ENCODE data around the gene MFAP2.

MFAP2 gene

DNA sequence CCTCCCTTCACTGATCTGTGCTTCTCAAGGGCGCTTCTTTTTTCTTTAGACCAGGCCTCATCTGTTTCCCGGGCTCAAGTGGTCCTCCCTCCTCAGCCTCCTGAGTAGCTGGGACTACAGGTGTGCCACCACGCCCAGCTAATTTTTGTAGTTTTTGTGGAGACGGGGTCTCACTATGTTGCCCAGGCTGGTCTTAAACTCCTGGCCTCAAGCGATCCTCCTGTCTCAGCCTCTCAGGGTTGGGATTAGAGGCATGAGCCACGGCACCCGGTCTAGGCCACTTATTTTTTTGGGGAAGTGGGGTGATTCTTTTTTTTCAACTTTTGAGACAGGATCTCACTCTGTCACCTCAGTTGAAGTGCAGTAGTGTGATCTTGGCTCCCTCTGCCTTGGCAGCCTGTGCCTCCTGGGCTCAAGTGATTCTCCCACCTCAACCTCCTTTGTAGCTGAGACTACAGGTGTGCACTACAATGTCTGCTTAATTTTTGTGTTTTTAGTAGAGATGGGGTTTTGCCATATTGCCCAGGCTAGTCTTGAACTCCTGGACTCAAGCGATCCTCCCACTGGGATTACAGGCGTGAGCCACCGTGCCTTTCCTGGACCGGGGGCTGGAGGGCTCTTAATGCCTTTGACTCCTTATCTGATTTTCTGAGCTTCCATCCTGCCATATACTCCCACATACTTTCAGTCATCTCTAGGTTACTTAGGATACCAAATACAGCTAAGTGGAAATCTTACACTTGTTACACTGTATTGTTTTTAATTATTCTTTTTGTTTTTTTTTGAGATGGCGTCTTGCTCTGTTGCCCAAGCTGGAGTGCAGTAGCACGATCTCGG lies 18.9 kb downstream of the MFAP2 start:
- TF ChIP-seq, protein P1, sequence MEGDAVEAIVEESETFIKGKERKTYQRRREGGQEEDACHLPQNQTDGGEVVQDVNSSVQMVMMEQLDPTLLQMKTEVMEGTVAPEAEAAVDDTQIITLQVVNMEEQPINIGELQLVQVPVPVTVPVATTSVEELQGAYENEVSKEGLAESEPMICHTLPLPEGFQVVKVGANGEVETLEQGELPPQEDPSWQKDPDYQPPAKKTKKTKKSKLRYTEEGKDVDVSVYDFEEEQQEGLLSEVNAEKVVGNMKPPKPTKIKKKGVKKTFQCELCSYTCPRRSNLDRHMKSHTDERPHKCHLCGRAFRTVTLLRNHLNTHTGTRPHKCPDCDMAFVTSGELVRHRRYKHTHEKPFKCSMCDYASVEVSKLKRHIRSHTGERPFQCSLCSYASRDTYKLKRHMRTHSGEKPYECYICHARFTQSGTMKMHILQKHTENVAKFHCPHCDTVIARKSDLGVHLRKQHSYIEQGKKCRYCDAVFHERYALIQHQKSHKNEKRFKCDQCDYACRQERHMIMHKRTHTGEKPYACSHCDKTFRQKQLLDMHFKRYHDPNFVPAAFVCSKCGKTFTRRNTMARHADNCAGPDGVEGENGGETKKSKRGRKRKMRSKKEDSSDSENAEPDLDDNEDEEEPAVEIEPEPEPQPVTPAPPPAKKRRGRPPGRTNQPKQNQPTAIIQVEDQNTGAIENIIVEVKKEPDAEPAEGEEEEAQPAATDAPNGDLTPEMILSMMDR (IDR thresholded peaks at IDR 0.05; ENCODE audit: borderline replicate concordance, control extremely low read depth, extremely low read depth, insufficient read depth, missing control alignments): no peak
- in situ Hi-C loops (cut with MboI; ENCODE audit: low sequenced_read_pairs, unreplicated experiment): loop anchor here (10.0 kb wide), 1 partner anchor 83 kb away; no protein-coding TSS in a partner anchor
- DNase-seq (ENCODE audit: low spot score): no peak

DNA sequence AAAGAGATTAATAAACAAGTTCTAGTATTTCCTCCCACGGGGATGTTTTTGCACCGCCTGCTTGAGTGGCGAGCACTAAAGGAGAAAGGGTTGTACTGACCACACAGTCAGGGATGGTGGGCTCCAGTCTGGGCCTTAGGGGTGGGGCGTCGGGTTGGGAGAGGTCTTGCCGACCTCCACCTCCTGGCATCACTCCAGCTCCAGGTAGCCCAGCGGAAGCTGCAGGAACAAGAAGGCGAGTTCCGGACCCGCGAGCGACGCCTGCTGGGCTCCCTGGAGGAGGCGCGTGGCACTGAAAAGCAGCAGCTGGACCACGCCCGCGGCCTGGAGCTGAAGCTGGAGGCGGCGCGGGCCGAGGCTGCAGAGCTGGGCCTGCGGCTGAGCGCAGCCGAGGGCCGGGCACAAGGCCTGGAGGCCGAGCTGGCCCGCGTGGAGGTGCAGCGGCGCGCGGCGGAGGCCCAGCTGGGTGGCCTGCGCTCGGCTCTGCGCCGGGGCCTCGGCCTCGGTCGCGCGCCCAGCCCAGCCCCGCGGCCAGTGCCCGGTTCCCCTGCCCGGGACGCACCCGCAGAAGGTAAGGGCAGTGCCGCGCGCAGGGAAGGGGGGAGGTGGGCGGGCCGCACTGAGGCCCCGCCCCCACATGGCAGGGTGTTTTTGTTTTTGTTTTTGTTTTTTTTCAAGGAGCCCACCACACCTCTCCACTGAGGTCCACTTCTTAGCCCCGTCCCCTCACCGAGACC lies 19.7 kb downstream of the MFAP2 start:
- DNase-seq (ENCODE audit: low spot score): peak; percentile 82
- in situ Hi-C loops (cut with MboI; ENCODE audit: low sequenced_read_pairs, unreplicated experiment): loop anchor here (10.0 kb wide), 1 partner anchor 84 kb away; no protein-coding TSS in a partner anchor

DNA sequence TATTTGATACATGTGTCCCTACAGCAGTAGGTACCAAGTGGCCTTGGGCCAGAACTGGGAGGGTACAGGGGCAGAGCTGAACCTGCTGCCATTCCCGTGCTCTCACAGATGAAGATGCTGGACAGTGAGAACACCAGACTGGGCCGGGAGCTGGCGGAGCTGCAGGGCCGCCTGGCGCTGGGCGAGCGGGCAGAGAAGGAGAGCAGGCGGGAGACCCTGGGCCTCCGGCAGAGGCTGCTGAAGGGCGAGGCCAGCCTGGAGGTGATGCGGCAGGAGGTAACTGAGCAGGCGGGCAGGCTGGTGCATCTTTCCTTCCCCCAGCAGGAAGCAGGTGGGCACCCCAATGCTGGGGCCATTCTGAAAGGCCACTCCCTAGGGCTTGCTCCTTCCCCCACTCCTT lies 21.9 kb downstream of the MFAP2 start:
- TF ChIP-seq, protein P1 (IDR thresholded peaks at IDR 0.05; ENCODE audit: borderline replicate concordance, control extremely low read depth, extremely low read depth, insufficient read depth, missing control alignments): no peak
- in situ Hi-C loops (cut with MboI; ENCODE audit: low sequenced_read_pairs, unreplicated experiment): no loop called here

More for the DNA sequence above, 19.7 kb downstream of the MFAP2 start:
- TF ChIP-seq, protein P1 (IDR thresholded peaks at IDR 0.05; ENCODE audit: borderline replicate concordance, control extremely low read depth, extremely low read depth, insufficient read depth, missing control alignments): peak; percentile 91

DNA sequence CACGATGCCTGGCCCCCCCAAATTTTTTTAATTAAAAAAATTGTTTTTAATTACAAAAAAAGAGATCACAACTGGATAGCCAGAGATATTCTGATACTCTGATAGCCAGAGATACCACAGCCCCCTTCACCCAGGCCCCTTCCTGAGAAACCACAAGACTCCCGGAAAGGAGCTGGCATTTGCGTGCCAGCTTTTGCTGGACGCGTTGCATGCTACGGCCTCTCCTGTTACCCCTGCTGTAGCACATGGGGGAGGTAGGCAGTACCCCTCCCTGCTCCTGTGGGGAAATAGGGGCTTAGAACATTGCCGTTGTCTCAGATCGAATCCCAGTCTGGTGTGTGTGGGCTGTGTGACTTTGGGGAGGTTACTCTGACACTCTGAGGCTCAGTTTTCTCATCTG lies 22.7 kb downstream of the MFAP2 start:
- TF ChIP-seq, protein P1 (IDR thresholded peaks at IDR 0.05; ENCODE audit: borderline replicate concordance, control extremely low read depth, extremely low read depth, insufficient read depth, missing control alignments): no peak
- DNase-seq (ENCODE audit: low spot score): no peak
- in situ Hi-C loops (cut with MboI; ENCODE audit: low sequenced_read_pairs, unreplicated experiment): no loop called here

More for the DNA sequence above, 21.9 kb downstream of the MFAP2 start:
- DNase-seq (ENCODE audit: low spot score): no peak

DNA sequence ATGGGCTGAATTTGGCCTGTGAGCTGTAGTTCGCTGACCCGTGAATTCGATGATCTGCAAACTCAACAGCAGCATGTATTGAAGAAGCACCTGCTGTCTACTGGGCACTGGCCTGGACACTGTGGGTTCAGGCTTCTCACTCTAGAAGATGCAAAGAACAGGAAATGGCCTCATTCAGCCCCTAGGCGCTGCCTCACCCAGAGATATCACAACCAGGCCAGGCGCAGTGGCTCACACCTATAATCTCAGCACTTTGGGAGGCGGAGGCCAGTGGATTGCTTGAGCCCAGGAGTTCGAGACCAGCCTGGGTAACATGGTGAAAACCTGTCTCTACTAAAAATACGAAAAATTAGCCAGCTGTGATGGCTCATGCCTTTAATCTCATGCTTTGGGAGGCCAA lies 23.6 kb downstream of the MFAP2 start:
- no peak for DNase-seq (ENCODE audit: low spot score)
- TF ChIP-seq, protein P1 (IDR thresholded peaks at IDR 0.05; ENCODE audit: borderline replicate concordance, control extremely low read depth, extremely low read depth, insufficient read depth, missing control alignments): no peak
- in situ Hi-C loops (cut with MboI; ENCODE audit: low sequenced_read_pairs, unreplicated experiment): no loop called here

DNA sequence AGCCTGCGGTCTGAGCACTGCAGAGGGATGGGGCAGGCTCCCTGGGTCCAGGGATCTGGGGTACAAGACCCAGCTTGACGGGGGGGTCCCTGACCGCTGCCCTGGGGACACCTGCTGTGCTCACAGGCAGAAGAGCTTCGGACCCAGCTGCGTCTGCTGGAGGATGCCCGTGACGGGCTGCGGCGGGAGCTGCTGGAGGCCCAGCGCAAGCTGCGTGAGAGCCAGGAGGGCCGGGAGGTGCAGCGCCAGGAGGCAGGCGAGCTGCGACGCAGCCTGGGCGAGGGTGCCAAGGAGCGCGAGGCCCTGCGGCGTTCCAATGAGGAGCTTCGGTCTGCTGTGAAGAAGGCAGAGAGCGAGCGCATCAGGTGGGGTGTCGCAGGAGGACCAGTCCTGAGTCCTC lies 25.2 kb downstream of the MFAP2 start:
- no peak for DNase-seq (ENCODE audit: low spot score)
- in situ Hi-C loops (cut with MboI; ENCODE audit: low sequenced_read_pairs, unreplicated experiment): no loop called here
- TF ChIP-seq, protein P1 (IDR thresholded peaks at IDR 0.05; ENCODE audit: borderline replicate concordance, control extremely low read depth, extremely low read depth, insufficient read depth, missing control alignments): no peak
